Kidney glomerular epithelial cell (primary cell): Measurements from ENCODE around the gene GPR27.

Experiments
- DNase-seq: peaks from one replicate; lab custom pipeline; 2025; lab: John Stamatoyannopoulos, UW

The GPR27 gene, protein sequence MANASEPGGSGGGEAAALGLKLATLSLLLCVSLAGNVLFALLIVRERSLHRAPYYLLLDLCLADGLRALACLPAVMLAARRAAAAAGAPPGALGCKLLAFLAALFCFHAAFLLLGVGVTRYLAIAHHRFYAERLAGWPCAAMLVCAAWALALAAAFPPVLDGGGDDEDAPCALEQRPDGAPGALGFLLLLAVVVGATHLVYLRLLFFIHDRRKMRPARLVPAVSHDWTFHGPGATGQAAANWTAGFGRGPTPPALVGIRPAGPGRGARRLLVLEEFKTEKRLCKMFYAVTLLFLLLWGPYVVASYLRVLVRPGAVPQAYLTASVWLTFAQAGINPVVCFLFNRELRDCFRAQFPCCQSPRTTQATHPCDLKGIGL

DNA sequence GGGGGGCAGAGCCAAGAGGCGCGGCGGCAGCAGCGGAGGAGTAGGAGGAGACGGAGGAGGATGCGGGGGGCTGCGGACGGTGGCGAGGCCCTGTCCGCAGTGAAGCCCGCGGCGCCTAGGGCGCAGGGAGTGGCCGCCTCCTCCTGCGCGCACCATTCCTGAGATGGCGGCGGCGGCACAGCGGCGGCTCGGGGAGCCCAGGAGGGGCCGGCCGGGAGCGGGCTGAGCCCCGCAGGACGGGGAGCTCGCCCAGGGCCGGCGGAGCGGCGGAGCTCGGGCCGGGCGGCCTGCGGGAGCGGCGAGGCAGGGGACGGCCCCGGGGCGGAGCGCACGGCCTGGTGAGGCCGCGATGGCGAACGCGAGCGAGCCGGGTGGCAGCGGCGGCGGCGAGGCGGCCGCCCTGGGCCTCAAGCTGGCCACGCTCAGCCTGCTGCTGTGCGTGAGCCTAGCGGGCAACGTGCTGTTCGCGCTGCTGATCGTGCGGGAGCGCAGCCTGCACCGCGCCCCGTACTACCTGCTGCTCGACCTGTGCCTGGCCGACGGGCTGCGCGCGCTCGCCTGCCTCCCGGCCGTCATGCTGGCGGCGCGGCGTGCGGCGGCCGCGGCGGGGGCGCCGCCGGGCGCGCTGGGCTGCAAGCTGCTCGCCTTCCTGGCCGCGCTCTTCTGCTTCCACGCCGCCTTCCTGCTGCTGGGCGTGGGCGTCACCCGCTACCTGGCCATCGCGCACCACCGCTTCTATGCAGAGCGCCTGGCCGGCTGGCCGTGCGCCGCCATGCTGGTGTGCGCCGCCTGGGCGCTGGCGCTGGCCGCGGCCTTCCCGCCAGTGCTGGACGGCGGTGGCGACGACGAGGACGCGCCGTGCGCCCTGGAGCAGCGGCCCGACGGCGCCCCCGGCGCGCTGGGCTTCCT is at the start of gene GPR27:
GPR27 (plus strand) TSS at position 155 of the 909 bp plus-strand sequence; CDS start at position 350, 195 bp downstream.
- DNase-seq: no peak

DNA sequence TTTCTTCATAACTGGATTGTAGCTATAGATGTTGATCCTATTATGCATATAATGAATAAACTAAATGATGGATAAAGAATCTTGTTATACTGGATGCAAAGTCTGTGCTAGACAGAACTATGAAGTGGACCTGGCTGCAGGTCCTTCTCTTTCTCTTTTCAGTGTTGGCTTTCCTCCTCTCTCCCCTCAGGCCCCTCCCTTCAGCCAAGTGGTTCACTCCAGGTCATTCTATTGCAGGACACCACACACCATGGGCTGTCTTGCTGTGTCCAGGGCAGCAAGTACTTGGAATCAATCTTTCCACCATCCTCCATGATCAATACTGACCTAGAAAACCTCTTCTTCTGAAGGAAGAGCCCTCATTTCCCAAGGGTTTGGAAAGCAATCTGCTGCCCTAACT is 48.7 kb upstream of the GPR27 start:
- DNase-seq: no peak

DNA sequence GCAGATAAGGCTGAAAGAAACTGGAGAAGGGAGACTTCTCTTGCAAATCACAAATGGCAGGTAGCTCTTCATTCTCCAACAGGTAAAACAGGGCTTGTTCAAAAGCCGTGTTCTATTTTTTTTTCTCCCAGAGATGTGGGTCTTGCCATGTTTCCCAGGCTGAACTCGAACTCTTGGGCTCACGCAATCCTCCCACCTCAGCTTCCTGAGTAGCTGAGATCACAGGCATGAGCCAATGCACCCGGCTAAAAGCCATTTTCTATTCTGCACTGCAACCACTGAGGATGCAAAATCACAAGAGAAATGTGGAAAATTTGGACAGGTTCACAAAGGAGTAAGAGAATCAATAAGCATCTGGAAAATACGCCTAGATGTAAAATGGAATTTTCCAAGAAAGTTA is 48.0 kb upstream of the GPR27 start:
- DNase-seq: no peak

DNA sequence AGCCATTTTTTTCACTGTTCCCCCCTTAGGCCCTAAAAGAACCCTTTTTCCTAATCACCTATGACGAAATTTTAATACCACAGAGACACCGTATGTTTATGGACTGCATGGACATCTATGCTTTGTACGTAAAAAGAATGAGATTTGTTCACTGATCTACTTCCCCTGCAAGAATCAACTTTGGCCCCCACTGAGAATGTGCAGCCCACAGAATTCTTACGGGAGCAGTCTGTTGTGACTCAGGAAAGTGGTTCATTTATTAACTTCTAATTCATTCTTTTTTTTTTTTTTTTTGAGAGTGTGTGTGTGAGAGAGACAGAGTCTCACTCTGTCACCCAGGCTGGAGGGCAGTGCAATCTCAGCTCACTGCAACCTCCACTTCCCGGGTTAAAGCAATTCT is 46.1 kb upstream of the GPR27 start:
- DNase-seq: peak; percentile 94

- DNase-seq: no peak
Observed at GRCh38 chr3:71708476-71709105, 45.1 kb upstream of the GPR27 start.

GRCh38 chr3:71709908-71710511 is 43.6 kb upstream of the GPR27 start:
- DNase-seq: no peak

DNA sequence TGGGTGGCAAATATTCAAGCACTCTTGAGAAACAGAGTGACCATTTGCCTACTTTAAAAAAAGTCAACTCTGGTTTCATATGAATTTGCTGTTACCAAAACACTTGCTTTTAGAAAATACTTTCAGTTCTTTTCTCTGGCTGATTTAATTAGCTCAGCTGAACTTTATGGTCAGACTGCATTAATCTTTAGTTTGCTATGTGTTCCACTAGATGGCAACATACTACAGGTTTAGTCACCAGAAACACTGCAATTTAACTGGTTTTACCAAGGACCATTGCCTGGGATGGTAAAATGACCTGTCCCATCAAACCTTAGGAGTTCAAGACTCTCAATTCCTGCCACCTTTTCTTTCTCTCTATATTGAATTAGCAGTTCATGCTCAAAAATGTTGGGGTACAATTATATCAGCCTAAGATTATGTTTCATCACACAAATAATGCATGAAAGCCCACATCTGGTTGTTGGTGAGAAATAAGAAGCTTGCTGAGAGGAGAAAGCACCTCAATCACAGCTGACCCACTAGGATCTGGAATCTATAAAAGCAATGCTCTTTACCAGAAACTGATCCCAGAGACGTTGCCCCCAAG is 42.7 kb upstream of the GPR27 start:
- DNase-seq: peak; percentile 46

- no peak for DNase-seq
Observed at GRCh38 chr3:71713041-71713440, 40.6 kb upstream of the GPR27 start.

DNA sequence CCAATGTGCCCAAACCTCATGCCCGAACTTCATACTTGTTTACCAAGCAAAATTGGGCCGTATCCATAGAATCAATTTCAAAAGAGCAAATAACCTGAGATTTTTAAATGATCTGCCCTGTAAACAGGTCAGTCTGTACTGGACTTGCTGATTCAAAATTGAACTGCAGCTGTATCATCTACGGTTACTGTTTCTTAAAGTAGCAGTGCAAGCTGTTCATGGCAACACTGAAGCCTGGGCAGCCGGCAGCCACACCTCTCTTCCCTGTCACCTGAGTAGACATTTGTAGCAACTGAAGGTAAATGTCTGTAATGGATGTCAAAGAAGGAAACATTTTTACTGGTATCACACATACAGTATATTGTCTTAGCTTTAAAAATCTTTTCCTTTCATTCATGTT is 39.1 kb upstream of the GPR27 start:
- DNase-seq: no peak

DNA sequence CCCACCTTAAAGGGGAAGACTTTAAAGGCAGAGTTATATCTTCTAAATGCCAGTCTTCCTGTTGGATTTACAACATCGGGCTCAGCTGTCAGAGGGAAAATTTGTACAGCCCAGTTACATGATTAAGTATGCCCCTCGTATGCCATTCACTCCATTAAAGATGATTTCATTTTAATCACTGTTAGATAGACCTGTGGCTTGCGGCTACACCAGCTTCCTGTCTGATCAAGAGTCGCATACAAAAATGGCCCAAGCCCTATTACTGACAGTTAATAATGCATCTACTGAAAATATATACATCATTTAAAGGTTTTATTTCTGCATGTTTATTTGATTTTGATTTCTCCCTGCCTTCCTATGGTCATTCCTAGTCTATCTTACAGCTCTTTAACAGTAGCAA is 35.6 kb upstream of the GPR27 start:
- no peak for DNase-seq

GRCh38 chr3:71721002-71721401 is 32.7 kb upstream of the GPR27 start:
- no peak for DNase-seq

GRCh38 chr3:71721651-71722157 is 32.0 kb upstream of the GPR27 start:
- no peak for DNase-seq

- no peak for DNase-seq
Observed at GRCh38 chr3:71722693-71723092, 31.0 kb upstream of the GPR27 start.

DNA sequence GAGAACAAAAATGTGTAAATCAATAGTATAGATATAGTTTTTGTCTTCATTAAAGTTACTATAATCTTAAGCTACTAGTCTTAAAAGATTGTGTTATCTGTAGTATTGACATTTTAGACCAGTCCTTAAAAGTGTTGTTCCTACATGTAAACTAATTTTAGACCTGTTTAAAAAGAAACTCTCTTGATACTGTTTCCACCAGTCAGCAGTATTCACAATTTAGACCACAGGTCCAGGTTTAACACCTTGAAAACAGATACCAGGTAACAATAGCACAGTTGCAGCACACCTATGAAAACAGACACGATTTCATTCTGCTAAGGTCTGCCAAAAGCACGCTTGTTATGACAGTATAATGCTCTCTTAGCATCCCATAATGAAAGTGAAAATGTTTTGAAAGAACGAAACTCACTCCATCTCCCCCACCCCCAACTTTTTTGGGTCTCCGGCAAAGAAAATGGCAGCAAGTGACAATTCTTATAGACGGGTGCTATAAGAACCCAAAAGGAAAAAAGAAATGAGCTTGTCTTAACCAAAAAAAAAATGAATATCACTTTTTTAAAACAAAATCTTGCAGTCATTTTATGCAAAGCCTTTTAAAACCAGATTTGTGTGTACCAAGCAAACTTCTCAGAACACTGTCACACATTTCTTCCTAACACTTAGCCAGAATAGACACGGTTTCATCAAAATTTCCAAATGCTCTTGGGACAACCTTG is 30.0 kb upstream of the GPR27 start:
- no peak for DNase-seq

- no peak for DNase-seq
Observed at GRCh38 chr3:71724171-71724453, 29.5 kb upstream of the GPR27 start.

GRCh38 chr3:71724584-71725270 is 28.9 kb upstream of the GPR27 start:
- no peak for DNase-seq

DNA sequence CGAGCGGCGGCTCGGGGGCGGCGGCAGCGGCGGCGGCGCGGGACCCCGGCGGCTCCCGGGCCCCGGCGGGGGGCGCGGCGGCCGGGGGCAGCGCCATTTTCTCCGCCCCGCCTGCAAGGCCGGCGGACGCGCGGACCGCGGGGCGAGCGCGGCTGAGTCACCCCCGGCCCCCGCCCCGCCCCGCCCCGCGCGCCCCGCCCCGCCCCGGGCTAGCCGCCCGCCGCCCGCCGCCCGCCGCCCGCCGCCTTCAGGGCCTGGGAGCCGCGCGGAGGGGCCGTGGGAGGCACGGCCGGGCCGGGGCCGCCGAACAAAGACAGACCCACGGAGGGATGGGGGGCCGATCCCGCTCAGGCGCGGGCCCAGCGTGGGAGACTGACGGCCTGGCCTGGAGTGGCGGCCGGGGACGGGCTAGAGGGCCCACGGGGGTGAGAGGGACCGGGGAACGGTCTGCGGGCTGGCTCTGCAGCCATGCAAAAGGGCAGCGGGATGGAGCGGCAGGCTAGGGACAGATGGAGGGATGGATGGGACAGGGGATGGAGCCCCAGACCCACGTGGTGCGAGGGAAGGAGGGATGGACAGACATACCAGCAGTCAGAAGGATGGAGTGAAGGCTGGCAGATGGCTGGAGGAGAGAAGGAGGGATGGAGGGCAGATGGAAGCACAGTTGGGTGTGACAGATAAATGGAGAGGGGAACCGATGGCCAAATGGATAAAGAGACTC is 28.2 kb upstream of the GPR27 start, which contains the start of gene EIF4E3:
EIF4E3 (minus strand) TSS at position 132 of the 721 bp plus-strand sequence; CDS start at position 97, 35 bp downstream.
- no peak for DNase-seq

DNA sequence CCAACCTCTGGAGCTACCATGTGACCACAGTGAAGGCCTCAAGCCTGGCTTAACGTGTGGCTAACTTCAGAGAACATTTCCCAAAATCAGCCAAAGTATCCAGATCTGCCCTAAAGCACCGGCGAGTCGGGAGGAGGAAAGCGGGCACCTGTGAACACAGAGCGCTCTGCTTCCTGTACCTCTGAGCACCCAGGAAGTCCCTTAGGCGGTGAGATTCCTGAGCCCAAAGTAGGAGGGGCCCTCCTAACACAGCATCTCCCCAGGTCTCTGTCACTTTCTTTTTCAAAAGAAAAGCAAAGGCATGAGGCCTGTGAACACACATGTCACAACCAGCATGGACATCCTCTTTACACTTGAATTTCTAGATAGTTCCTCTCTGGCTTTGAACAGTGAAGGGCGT is 27.5 kb upstream of the GPR27 start:
- no peak for DNase-seq

GRCh38 chr3:71728632-71729342 is 24.9 kb upstream of the GPR27 start:
- no peak for DNase-seq
